GM19372 (cell line): ENCODE results near the gene OLIG3.

Experiments used
- ATAC-seq: cut with Tn5 transposase; IDR thresholded peaks from one replicate; pipeline ENCODE4 v1.9.1; 2021; ENCODE audit warnings: mild to moderate bottlenecking, low read depth, moderate library complexity; ENCODE audit not compliant: unreplicated experiment

The OLIG3 gene

DNA sequence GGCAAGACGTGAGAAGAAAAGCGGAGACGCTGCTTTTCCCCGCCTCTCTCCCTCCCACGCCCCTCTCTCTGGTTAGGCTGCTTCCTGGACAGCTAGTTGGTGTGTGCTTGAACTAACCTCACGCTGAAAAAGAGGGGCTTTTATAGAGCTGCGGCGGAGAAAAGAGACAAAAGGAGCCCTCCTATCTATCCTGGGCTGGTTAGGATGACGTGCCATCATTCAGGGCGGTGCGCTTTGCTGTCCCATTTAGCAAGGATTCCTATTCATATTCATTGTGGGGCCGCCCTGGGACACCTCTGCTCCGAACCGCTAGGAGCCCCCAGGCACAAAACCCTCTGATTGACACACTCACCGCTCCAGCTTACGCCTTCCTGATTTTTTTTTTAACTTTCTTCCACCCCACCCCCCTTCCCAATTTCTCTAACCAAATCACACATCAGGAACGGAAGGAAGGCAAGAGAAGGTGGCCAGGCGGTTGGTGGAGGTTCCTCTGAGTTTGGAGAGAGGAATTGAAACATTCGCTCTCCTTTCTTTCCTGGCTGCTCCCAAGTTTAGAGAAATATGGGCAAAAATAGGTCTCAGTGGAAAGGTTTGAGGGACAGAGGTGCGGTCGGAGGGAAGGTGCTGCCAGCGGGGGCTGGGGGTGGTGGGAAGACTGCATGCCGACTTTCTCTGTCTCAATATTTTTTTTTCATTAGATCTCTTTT lies at the start of gene OLIG3:
Gene OLIG3 (minus strand): TSS at position 114 of the 707 bp plus-strand sequence. CDS start 224 bp downstream, outside the sequence.
- no peak for ATAC-seq

DNA sequence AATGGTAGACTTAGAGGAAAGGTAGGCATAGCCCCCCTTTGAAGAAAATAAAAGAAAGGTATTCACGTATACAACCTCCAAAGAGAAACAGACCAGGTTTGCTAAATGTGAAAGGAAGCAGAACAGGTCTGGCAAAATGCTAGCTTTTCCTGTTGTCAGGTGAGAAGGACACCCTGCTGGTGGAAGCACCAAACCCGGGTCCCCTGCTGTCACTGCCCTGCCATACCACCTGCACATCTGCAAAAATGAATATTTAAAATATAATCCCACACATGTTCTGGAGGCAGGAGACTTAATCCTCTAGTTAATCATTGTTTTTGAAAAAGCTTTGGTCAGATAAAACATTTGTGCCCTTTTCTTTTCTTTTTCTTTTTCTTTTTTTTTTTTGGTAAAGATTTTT lies 48.9 kb upstream of the OLIG3 start:
- ATAC-seq: no peak

DNA sequence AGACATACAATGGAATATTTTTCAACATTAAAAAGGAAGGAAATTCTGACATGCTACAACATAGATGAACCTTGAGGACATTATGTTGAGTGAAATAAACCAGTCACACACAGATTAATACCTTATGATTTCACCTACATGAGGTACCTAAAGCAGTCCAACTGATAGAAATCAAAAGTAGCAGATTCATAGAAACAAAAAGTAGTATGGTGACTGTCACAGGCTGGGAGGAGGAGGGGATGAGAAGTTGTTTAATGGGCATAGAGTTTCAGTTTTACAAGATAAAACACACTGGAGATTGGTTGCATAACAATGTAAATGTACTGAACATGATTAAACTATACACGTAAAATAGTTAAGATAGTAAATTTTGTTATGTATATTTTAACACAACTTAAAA lies 48.5 kb upstream of the OLIG3 start:
- ATAC-seq: no peak

DNA sequence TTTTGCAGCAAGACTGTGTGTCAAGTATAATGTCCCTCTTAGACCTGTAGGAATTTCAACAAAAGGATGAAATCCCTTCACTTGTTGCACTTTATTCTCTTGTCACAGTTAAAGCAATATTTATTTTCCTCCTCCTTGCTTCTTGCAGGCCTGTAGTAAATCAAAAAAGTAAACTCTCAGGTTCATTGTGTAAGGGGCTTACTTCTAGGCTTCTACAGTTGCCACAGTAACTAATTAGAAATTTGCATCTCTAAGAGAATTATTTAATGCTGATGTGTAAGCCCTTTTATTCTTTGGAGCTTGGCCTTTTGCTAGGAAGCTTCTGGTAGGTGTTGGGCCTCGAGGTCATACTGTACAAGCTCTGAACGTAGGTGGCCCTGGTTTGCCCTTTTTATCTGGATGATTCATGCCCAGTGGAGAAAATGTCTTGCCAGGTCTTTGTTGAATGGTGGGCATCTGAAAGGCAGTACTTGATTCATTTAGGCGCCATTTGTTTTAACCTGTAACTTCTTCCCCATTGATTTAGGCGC lies 47.4 kb upstream of the OLIG3 start:
- ATAC-seq: no peak

DNA sequence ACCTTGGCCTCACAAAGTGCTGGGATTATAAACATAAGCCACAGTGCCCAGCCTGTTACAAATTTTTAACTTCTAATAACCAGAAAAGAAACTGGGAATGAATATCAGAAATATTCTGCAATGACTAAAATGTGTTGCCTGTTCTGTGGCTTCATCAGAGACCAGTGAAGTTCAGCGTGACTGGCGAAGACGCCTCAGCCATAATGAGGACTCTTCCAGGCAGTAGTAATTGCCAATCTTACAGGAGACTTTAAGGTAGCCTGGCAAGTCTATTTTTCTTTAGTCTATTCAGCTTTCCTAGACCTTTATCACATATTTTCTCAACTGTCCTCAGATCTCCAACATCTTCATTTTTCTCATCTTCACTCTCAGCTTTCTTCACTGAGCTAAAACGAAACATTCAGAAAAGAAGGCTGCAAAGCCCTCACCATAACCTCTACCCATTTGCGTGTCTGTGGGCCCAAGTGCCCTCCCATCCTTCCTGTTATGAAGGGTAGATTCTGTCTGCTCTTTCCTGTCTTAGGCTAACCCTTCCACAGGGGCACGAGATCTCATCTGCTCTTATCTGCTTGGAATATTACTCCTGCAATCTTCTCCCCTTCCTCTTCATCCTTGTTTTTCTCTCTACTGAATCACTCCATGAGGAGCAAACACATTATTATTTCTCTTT lies 42.0 kb upstream of the OLIG3 start:
- ATAC-seq: no peak

DNA sequence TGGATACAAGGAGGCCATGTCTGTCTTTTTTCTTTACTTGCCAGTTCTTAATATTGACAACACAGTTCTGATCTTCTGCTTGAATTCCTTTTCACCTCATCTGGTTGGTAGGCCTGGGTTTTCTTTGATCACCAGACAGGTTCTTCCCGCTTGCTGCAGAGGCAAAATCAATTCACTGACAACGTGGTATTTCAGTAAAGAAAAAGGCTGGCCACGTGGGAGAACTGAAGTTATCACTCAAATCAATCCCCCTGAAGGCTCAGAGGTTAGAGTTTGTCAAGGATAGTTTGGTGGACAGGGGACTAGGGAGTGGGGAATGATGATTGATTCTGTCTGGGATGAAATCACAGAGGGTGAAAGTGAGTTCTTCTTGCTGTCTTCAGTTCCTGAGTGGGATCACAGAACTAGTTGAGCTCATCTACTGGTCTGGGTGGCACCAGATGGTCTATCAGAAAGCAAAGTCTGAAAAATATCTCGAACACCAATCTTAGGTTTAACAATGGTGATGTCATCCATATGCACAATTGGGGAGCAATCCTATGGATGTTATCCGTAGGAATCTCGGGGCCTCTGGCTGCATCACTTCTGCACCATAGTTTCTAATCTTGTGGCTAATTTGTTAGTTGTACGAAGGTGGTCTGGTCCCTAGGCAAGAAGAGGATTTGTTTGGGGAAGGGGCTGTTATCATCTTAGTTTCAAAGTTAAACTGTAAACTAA lies 37.3 kb upstream of the OLIG3 start:
- no peak for ATAC-seq

DNA sequence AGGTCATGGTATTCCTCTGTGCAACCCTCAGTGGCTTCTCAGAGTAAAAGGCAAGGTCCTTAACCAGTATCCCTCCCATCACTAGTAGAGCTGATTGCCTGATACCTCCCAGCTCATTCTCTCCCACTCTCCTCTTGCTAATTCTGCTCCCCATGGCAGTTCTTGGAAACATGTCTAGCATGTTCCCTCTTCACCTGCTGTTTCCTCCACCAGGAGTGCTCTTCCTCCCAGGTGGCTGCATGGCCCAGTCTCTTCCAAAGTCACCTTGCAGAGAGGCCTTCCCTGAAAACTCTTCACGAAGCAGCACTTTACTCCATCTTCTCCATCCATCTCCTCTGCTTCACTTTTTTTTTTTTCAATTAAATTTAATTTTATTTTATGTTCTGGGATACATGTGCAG lies 36.2 kb upstream of the OLIG3 start:
- no peak for ATAC-seq

DNA sequence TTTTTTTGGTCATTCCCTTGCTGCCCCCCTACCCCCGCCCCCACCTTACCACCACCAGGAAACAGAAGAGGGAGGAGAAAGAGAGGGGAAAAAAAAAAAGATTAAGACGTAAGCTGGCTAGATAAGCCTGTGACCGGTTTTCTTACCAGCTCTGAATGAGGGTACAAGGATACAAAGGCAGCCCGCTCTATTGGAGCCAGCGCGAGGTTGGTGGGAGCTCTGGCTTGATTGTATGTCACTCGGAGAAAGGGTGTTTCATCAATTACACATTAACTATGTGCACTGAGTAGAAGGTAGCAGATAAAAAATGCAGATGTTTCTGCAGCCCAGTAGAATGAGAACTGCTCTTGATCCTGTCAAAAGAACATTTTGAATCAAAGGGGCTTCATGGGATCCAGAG lies 28.6 kb upstream of the OLIG3 start:
- no peak for ATAC-seq

DNA sequence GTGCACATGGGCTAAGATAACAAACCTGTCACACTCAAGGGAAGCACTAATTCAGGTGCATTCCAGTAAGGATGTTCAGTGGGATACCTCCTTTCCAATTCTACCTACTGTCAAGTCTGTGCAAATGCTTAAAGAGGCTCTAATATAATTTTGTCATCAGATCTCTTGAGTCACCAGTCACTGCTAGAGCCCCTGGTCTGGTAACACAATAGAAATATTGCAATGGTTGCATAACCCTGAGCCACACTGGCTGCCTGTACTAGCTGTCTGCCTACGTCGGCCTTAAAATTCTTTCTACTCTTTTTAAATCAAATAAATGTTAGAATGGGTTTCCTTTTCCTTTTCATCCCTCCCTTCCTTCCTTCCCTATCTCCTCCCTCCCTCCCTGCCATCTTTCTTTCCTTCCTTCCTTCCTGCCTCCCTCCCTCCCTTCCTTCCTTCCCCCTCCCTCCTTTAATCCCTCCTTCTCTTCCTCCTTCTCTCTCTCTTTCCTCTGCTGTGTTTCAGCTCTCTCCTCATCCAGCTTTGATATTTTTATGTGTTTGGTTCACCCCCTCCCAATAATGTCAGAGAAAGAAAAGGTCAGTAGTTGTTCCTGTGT lies 28.1 kb upstream of the OLIG3 start:
- no peak for ATAC-seq

DNA sequence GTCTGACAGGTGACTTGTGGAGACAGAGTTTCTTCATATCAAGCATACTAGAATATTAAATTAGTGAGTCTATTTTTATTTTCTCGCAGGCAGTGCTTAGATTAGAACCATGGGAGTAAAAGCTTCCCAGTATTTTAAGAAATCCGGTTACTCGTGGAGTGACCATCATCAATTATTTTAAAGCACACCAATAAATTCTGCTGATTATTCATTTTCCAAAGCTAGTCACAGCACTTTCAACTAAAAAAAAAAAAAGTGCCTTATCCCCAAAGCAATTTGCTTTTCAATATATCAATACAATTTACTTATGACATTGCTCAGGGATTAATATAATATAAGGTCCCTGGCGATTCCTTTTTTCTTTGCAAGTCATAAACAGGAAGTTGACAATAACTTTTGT lies 26.3 kb upstream of the OLIG3 start:
- no peak for ATAC-seq

DNA sequence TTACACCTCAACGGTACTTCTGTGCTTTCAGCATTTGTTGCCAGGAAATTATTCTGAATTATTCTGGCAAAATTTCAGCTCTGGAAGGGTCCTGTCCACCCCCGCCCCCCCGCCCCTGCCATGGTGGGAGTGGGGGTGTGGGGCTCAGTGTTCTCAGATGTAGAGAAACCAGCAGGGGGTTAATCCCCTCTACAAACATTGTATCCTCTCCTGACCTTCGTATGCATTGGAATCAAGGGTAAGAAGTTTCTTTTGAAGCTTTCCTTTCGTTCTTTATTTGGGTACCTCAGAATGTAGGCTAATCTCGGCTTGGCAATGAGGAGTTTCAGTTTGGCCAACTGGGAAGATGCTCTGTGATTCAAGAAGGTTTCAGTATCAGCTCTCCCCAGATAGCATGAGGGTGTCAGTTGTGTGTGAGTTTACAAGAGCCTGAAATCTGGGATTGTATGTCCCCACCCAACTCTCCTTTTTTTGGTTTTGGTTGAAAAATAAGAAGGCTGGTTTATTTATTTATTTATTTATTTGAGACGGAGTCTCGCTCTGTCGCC lies 25.5 kb upstream of the OLIG3 start:
- ATAC-seq: no peak

DNA sequence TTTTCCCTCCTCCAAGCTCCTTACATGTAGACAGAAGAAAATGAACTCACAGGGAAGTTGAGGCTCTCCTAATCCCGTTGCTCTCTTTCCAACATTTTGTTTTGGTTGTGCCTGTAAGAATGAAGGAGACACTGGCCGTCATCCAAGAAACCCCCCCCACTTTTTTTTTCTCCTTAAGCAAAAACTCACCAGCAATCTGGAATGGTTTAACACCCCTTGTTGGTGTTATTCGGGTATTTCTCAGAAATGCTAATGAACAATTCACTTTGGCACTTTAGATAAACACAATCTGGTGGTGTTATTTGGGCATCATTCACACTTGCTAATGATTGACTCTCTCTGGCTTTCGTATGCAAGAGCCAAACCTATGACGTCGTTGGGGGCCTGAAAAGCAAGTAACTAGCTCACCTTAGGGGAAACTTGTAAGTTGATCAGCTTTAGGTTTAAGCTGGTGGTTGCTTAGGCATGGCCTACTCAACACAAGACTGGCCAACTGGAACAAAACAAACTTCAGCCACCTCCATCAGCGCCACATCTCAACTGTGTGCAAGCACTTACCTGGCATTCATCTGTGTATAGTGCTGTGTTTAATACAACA lies 24.3 kb upstream of the OLIG3 start:
- no peak for ATAC-seq

DNA sequence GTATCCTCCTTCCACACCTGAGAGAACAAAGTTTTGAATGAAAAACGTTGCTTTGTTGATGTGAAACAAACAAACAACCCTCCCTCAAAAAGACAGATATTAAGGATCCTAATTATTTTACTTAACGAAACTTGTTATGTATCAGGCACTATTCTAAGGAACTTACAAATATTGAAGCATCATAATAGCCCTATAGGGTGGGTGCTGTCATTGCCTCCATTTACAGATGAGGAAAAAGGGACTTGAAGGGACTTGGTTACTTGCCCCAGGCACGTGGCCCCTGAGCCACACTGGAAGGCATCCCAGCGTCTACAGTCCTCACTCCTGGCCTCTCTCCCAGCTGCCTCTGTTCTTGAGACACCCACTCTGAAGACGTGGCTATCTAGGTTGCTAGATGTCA lies 20.2 kb upstream of the OLIG3 start:
- no peak for ATAC-seq

DNA sequence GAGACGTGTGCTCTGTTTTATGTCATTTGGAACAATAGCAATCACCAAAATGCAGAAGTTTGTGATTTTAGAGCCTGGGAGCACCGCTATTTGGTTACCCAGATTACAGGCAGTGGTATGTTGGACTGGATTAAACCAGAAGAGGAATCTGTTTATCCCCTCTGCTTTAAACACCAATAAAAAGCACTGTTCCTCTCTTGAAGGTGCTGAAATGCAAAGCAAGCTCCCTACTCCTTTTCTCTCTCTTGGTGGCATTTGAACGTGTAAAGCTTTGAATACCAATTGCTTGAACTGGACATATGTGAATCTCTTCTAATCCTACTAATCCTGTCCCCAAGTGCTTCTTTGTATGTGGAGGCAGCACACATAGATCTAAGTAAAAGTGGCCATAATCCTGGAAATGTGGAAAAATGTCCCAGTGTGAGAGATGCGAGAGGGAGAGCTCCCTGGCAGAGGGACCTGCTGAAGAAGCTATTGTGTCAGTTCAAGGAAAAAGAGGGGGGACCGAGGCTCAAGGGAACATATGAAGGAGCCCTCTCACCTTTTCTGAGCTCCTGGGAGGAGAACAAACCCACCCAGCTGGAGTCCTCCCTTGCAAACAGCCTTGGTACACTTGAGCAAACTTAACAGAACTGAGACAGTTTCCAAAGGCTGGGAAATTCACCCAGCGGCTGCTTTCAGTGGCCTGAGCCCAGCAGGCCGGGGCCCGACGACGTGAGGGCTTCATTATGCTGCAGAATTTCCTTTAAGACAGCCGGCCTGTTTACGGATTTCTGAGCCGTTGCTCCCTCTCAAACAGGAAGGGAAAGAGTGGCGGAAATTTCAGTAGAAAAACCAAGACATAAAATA lies 18.8 kb upstream of the OLIG3 start:
- ATAC-seq: no peak

DNA sequence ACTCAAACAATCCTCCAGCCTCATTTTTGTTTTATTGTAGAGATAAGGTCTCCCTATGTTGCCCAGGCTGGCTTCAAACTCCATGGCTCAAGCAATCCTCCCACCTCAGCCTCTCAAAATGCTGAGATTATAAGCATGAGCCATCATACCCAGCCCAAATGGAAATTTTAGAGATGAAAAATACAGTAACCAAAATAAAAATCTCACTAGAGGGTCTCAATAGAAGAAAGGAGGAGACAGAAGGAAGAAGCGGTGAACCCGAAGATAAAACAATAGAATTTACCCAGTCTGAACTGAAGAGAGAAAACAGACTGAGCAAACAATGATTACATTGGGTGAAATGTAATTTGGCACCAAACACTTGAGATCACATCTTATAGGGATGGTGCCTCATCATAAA lies 16.7 kb upstream of the OLIG3 start:
- ATAC-seq: no peak

DNA sequence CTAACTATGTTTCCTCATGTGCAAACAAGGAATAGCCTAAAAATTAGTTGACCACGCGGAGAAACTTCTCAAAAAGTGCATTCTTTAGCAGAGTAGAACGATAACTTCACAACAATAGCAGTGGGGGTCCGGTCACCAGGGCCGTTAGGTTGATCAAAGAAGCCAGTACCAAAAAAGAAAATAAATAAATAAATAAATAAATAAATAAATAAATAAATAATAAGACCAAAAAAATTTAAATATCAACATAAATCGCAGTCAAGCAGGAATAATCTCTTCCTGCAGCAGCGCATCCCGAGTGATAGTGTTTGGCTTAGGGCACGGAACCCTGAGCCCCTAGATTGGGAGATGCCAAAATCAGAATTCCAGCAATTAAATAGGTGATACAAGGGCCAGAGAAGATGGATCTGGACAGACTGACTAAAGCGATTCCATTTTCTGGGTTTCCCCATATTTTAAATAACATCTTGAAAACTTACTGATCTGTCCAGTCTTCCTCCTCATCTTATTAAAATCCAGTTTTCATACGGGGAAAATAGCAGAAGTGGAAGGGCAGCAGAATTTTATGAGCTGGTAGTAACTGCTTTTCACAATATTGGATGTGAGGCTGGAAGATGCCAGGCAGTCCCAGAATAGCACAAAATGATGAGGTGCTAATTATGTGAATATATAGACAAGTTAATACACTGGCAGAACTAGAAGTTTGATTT lies 4.4 kb upstream of the OLIG3 start:
- no peak for ATAC-seq

DNA sequence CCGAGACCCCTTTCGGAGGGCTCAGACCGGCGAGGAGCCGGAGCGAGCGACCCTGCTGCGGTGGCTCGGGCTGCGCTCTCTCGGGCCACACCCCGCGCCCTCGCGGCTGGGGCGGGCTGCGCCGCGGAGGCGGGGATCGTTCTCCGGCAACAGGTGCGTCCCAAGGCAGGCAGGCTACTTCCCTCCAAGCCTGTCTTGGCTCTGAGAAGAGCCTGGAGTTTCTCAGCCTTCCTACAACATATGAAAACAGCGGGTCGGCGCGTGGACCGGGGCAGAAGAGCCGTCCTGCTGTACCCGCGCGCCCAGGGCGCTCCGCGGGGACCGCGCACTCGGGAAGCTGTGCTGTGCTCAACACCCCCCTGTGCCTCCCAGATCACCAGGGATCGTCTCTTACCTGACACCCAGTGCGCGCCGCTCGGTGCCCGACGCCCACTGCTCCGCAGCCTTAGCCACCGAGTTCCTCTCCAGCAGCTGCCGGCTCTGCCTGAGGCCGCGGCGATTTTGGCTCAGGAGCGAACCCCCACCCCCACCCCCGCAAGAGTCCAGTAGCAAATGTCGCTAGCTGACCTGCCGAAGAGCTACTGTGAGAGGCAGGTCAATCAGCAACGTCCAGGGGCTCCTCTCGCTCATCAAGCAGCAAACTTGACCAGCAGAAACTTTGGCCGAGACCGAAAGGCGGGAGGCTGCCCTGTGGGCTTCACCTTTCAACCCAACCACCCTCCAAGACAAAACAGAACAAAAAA lies 3.7 kb upstream of the OLIG3 start:
- ATAC-seq: no peak
